ENCODE data around the gene KLF1. TPM values are rescaled to one million over a fixed set of nuclear protein-coding genes. Genes with fewer than 3 reads are reported as not detected.

KLF1 gene
- total and polyA plus RNA-seq, 4 donors: 0.26 to 3.0 (median 0.44) TPM

- Histone ChIP-seq H3K4me3 (no peak within 1 kb of the TSS), H3K9me3 (ENCODE audit: control insufficient read depth in 4 of 4, insufficient read depth in 3 of 4, low read length in 3 of 4) (peaks cover 0 to 8% (median 0%) of the 10 kb centered on the region in 4 donors), H3K36me3 (ENCODE audit: control insufficient read depth in 4 of 4, insufficient read depth in 4 of 4, low read length in 4 of 4) (no peaks in the 10 kb centered on the region), H3K27me3 (ENCODE audit: control insufficient read depth in 3 of 3, insufficient read depth in 3 of 3, low read length in 2 of 3) (peaks cover 0 to 72% (median 67%) of the 10 kb centered on the region in 3 donors), H3K9ac (ENCODE audit: insufficient read depth in 1 of 2, low read length in 2 of 2) (no peak within 1 kb of the TSS), H3K27ac (ENCODE audit: low read depth in 1 of 2, low read length in 1 of 2) (no peak within 1 kb of the TSS), H3K4me1 (ENCODE audit: control insufficient read depth in 5 of 5, insufficient read depth in 5 of 5, low read length in 5 of 5) (peaks cover 0 to 12% (median 0%) of the 10 kb centered on the region in 5 donors)
- DNase-seq (peak in 1 of 3 donors; percentile 22), ATAC-seq (ENCODE audit: insufficient read depth, low FRiP score) (no peak)
- TF ChIP-seq, protein P1, sequence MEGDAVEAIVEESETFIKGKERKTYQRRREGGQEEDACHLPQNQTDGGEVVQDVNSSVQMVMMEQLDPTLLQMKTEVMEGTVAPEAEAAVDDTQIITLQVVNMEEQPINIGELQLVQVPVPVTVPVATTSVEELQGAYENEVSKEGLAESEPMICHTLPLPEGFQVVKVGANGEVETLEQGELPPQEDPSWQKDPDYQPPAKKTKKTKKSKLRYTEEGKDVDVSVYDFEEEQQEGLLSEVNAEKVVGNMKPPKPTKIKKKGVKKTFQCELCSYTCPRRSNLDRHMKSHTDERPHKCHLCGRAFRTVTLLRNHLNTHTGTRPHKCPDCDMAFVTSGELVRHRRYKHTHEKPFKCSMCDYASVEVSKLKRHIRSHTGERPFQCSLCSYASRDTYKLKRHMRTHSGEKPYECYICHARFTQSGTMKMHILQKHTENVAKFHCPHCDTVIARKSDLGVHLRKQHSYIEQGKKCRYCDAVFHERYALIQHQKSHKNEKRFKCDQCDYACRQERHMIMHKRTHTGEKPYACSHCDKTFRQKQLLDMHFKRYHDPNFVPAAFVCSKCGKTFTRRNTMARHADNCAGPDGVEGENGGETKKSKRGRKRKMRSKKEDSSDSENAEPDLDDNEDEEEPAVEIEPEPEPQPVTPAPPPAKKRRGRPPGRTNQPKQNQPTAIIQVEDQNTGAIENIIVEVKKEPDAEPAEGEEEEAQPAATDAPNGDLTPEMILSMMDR (IDR thresholded peaks at IDR 0.05; ENCODE audit: control extremely low read depth, extremely low read depth): peak; percentile 5
- WGBS, 2 donors: 1% methylated on average over 50 to 69 of the region's 69 CpGs
Observed at GRCh38 chr19:12838182-12838885, 48.7 kb downstream of the KLF1 start, which contains the start of gene MAST1. Gene MAST1, plus strand, starts transcription at chr19:12838515. Its CDS starts 58 bp downstream, at chr19:12838573.

- Histone ChIP-seq H3K4me1 (ENCODE audit: control insufficient read depth in 5 of 5, insufficient read depth in 5 of 5, low read length in 5 of 5) (peaks cover 0 to 13% (median 0%) of the 10 kb centered on the region in 5 donors), H3K9me3 (ENCODE audit: control insufficient read depth in 4 of 4, insufficient read depth in 3 of 4, low read length in 3 of 4) (peaks cover 0 to 4% (median 0%) of the 10 kb centered on the region in 4 donors), H3K4me3 (no peak overlapping the region), H3K36me3 (ENCODE audit: control insufficient read depth in 4 of 4, insufficient read depth in 4 of 4, low read length in 4 of 4) (no peaks in the 10 kb centered on the region), H3K27me3 (ENCODE audit: control insufficient read depth in 3 of 3, insufficient read depth in 3 of 3, low read length in 2 of 3) (peaks cover 0 to 75% (median 66%) of the 10 kb centered on the region in 3 donors), H3K9ac (ENCODE audit: insufficient read depth in 1 of 2, low read length in 2 of 2) (no peak overlapping the region), H3K27ac (ENCODE audit: low read depth in 1 of 2, low read length in 1 of 2) (no peak overlapping the region)
- TF ChIP-seq, protein P1 (IDR thresholded peaks at IDR 0.05; ENCODE audit: control extremely low read depth, extremely low read depth): no peak
- ATAC-seq (ENCODE audit: insufficient read depth, low FRiP score) (no peak), DNase-seq (no peak)
- WGBS, 2 donors: 78 to 79% methylated on average over 4 of the region's 4 CpGs
Observed at GRCh38 chr19:12837225-12837624, 49.8 kb downstream of the KLF1 start.

DNA sequence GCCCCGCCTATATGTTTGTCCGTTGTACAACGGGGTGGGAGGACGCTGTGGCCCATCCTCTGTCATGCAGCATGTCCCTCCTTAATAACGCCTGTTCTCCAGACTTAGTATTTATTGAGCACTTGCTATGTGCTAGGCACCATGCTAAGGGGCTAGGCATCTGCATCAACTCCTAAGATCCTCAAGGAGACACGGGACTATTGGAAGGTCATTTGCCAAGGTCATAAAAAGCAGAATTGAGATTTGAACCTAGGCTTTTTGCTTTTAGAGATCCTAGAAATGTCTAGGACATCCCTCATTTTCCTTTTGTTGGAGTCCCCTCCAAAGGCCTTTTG, 50.5 kb downstream of the KLF1 start:
- 5 to 9% methylated on average over 6 of the region's 6 CpGs for WGBS, 2 donors
- Histone ChIP-seq H3K4me3 (no peak overlapping the region), H3K9ac (ENCODE audit: insufficient read depth in 1 of 2, low read length in 2 of 2) (no peak overlapping the region), H3K4me1 (ENCODE audit: control insufficient read depth in 5 of 5, insufficient read depth in 5 of 5, low read length in 5 of 5) (peaks cover 0 to 13% (median 0%) of the 10 kb centered on the region in 5 donors), H3K36me3 (ENCODE audit: control insufficient read depth in 4 of 4, insufficient read depth in 4 of 4, low read length in 4 of 4) (no peaks in the 10 kb centered on the region), H3K9me3 (ENCODE audit: control insufficient read depth in 4 of 4, insufficient read depth in 3 of 4, low read length in 3 of 4) (peaks cover 0 to 4% (median 0%) of the 10 kb centered on the region in 4 donors), H3K27me3 (ENCODE audit: control insufficient read depth in 3 of 3, insufficient read depth in 3 of 3, low read length in 2 of 3) (peaks cover 0 to 75% (median 66%) of the 10 kb centered on the region in 3 donors), H3K27ac (ENCODE audit: low read depth in 1 of 2, low read length in 1 of 2) (no peak overlapping the region)
- TF ChIP-seq, protein P1 (IDR thresholded peaks at IDR 0.05; ENCODE audit: control extremely low read depth, extremely low read depth): no peak
- DNase-seq: no peak
- ATAC-seq (ENCODE audit: insufficient read depth, low FRiP score): no peak
